GM18511 (cell line): ENCODE measurements around the gene ZNF625.

ENCODE experiments used
- ATAC-seq: cut with Tn5 transposase; IDR thresholded peaks from one replicate; pipeline ENCODE4 v1.9.1; 2021; ENCODE audit warnings: mild to moderate bottlenecking, moderate library complexity; ENCODE audit not compliant: unreplicated experiment

ZNF625 gene

GRCh38 chr19:12156223-12157058 lies at the start of gene ZNF625:
Gene ZNF625, minus strand, starts transcription at chr19:12156734. Its CDS starts 176 bp downstream, at chr19:12156558.
- peak; percentile 86 for ATAC-seq

DNA sequence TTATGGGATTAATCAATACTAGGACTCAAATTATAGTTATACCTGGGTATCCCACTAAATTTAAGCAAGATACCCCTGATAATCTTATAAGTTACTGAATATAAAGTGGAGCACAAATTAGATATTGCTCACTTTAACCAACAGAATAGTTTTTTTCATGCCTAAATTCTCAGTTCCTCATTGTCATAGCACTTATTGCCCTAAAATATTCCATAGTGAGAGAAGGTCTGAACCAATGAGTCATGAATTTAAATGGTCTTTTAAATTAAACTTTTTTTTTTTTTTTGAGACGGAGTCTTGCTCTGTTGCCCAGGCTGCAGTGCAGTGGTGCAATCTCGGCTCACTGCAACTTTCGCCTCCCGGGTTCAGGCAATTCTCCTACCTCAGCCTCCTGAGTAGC lies 48.8 kb upstream of the ZNF625 start:
- ATAC-seq = no peak

GRCh38 chr19:12202250-12202649 lies 45.7 kb upstream of the ZNF625 start:
- no peak for ATAC-seq

DNA sequence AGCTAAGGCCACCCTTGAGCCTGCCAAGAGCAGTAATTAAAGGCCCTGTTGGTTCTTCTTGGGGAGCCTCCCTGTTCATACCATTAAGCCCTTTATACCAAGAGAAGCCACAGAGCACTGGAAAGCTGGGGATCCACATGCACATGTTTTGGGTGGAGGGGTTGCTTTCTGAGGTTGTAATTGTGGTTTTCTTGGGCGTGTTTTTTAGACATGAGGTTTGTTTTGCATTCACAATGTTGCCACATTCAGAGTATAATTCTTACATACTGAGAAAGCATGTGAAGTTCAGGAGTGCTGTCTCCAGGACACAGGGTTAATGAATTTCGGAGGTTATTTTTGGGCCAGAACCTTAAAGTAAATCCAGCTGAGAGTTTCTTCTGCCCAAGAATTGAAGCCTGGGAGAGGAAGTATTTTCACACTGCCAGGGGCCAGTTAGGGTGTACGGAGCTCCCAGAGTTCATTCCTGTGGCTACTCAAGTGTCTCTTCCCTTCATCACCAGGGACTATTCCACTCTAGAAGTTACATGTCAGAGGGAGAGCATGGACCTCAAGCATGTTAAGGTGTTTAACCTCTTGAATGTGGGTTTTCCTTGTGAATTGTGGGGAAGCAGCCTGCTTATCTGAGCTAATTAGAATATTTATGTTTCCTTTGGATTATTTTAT lies 43.4 kb upstream of the ZNF625 start:
- ATAC-seq = no peak

DNA sequence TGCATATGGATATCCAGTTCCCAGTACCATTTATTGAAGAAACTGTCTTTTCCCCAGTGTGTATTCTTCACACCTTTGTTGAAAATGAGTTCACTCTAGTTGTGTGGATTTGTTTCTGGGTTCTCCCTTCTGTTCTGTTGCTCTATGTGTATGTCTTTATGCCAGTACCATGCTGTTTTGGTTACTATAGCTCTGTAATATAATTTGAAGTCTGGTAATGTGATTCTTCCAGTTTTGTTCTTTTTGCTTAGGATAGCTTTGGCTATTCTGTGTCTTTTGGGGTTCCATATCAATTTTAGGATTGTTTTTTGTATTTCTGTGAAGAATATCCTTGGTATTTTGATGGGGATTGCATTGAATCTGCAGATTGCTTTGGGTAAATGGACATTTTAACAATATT lies 41.6 kb upstream of the ZNF625 start:
- no peak for ATAC-seq

GRCh38 chr19:12194827-12195731 lies 38.5 kb upstream of the ZNF625 start:
- ATAC-seq = no peak

DNA sequence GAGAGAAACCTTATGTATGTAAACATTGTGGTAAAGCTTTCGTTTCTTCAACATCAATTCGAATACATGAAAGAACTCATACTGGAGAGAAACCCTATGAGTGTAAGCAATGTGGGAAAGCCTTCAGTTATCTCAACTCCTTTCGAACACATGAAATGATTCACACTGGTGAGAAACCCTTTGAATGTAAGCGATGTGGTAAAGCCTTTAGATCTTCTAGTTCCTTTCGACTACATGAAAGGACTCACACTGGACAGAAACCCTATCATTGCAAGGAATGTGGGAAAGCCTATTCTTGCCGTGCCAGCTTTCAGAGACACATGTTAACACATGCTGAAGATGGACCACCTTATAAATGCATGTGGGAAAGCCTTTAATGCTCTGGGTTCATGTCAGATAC lies 31.1 kb upstream of the ZNF625 start:
- no peak for ATAC-seq

- no peak for ATAC-seq
These were observed 23.8 kb upstream of the ZNF625 start for GRCh38 chr19:12180377-12180776.

- no peak for ATAC-seq
These were observed 10.1 kb upstream of the ZNF625 start for GRCh38 chr19:12166626-12167025.

DNA sequence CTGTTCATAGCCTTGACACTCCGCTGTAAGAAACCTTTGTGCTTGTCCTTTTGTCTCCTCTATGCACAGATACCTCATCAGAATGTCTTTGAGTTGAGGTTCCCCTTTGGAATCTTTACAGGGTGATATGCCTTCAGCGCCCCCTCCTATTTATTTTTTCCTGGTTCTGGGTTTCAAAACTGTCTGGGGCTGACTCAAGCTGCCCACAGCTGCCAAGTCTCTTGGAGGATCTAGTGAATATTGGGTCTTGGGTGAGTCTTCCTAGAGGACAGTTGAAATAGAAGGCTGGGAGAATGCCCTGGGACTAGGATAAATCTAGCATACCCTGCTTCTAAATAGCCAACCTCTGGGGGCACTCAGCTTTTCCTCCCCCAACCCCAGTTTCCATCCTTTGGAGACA lies 7.3 kb upstream of the ZNF625 start:
- ATAC-seq = no peak

DNA sequence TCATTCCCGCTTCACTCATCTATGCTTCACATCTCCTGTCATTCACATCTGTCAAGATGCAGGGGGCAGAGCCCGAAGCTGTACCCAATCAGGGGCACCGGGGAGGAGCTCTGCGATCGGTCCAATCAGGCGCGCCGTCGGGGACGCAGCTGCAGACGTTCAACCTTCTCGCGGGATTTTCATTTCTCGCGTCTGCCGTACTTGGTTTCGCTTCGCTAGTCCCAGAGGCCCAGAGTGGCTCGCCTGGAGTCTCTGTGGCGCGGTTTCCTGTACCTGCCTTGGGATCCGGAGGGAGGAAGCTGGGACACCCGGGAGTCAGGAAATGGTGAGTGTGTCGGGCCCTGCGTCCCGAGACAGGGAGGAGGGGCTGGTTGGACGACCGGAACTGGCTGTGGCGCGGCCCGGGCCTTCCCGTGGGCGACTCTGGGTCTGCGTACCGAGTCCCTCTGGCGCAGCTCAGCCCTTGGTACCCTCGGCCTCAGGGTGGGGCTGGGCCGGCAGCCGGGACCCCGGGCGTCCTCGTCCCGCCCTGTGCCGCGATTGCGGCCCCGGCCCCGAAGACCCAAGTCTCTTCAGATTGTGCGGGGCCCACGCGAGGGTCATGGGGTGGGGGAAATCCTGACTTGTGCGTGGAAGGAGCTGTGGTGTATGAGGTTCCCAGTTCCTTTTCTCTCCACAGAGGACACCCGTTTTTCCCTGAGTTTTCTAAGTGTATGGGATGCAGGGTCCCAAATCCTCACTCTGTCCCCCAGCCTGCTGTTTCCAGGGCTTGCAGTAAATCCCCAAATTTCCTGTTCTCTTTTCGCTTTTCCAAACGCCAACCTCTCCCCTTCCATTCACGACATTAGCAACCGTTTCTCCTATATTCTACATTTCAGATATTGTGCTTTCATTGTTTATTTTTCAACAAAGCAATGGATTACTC lies 6.6 kb upstream of the ZNF625 start, which contains the start of gene ZNF136:
ZNF136 (plus strand) TSS at position 215 of the 925 bp plus-strand sequence; CDS start at position 323, 108 bp downstream.
- peak; percentile 98 for ATAC-seq

- ATAC-seq = peak; percentile 22
These were observed 6.0 kb upstream of the ZNF625 start for GRCh38 chr19:12162513-12162881.

GRCh38 chr19:12159773-12160414 lies 3.4 kb upstream of the ZNF625 start:
- no peak for ATAC-seq

GRCh38 chr19:12155324-12155860 lies 1.1 kb downstream of the ZNF625 start:
- no peak for ATAC-seq

DNA sequence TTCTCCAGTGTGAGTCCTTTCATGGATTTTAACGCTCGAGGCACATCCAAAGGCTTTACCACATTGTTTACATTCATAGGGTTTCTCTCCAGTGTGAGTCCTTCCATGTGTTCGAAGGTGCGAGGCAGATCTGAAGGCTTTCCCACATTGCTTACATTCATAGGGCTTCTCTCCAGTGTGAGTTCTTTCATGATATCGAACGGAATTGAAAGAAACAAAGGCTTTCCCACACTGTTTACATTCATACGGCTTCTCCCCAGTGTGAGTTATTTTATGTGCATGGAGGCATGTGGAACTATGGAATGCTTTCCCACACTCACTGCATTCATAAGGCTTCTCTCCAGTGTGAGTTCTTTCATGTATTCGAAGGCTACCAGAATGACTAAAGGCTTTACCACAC lies 11.2 kb downstream of the ZNF625 start:
- no peak for ATAC-seq

GRCh38 chr19:12141405-12141736 lies 15.2 kb downstream of the ZNF625 start:
- ATAC-seq = no peak

GRCh38 chr19:12140545-12141404 lies 15.8 kb downstream of the ZNF625 start:
- no peak for ATAC-seq

GRCh38 chr19:12139885-12140544 lies 16.5 kb downstream of the ZNF625 start, which contains the start of gene ZNF20:
Gene ZNF20, minus strand, starts transcription at chr19:12140350. Its CDS starts 168 bp downstream, at chr19:12140182.
- peak; percentile 95 for ATAC-seq
